Lower leg skin (tissue), 4 donors: ENCODE measurements around the gene CEBPZ. TPM values are rescaled to one million over a fixed set of nuclear protein-coding genes. Genes with fewer than 3 reads are reported as not detected.
A peak's percentile ranks its signal among the peaks of the same experiment; 100 is the strongest.

Experiments
- DNase-seq, 2 donors: peaks; one replicate each; pipeline ENCODE4 v3.0.0-alpha.2; 2019; ENCODE audit warnings: low spot score in 2 of 2
- H3K4me3 ChIP-seq: fragments of 200-600 bp; sonication (generic); 2 replicates; pipeline ENCODE4 v1.5.1; 2017; ENCODE audit warnings: mild to moderate bottlenecking, low read depth; ENCODE audit not compliant: poor library complexity, severe bottlenecking
- CTCF ChIP-seq, 3 donors: fragments of 450-650 bp; IDR thresholded peaks; one replicate each; pipeline ENCODE4 v1.5.1; 2016; ENCODE audit warnings: antibody characterized with exemption in 3 of 3, mild to moderate bottlenecking in 3 of 3, moderate library complexity in 2 of 3
- POLR2A ChIP-seq, 2 donors: fragments of 450-650 bp; IDR thresholded peaks; one replicate each; pipeline ENCODE4 v1.6.1; 2016 to 2017; ENCODE audit warnings: antibody characterized with exemption in 2 of 2, mild to moderate bottlenecking in 1 of 2, moderate library complexity in 1 of 2
- whole genome bisulfite sequencing, 2 donors: methylation state at CpG; one replicate each; pipeline ENCODE4 v1.1.5; 2018; 5-methylcytosine and 5-hydroxymethylcytosine counted together
- intact Hi-C: fragments of 100-400 bp; cut with DNase I; formaldehyde crosslinking; loops from one replicate; pipeline ENCODE4 v1.15.0; 2023; ENCODE audit warnings: low total_unique reads
- total RNA-seq, 4 donors: library from RNA; depleted of rRNA; stranded (reverse); fragments of >200 nt; gene quantifications; one replicate each; pipeline ENCODE4 v1.1.0, GENCODE V29; 2016

Gene CEBPZ
- total RNA-seq, 4 donors from 2014 or later = 21.0 to 28.5 (median 25.2) TPM

GRCh38 chr2:37191747-37192146 lies 39.6 kb downstream of the CEBPZ start:
- DNase-seq = peak in 1 of 2 donors; percentile 68
- no peak overlapping the region for H3K4me3 ChIP-seq
- intact Hi-C loops = no loop called here
- TF ChIP-seq CTCF (IDR thresholded peaks at IDR 0.05) (no peak), POLR2A (IDR thresholded peaks at IDR 0.05) (no peak)
- WGBS, 2 donors = 75 to 76% methylated on average over 6 of the region's 6 CpGs

GRCh38 chr2:37191253-37191652 lies 40.1 kb downstream of the CEBPZ start:
- peak in 1 of 2 donors; percentile 84 for DNase-seq
- 57% methylated on average over 4 of the region's 4 CpGs for WGBS, 2 donors
- TF ChIP-seq POLR2A (IDR thresholded peaks at IDR 0.05) (no peak), CTCF (IDR thresholded peaks at IDR 0.05) (no peak)
- no peak overlapping the region for H3K4me3 ChIP-seq
- intact Hi-C loops = no loop called here

- intact Hi-C loops = no loop called here
- 70 to 78% methylated on average over 4 of the region's 4 CpGs for WGBS, 2 donors
- TF ChIP-seq POLR2A (IDR thresholded peaks at IDR 0.05) (no peak), CTCF (IDR thresholded peaks at IDR 0.05) (no peak)
- no peak for DNase-seq
- H3K4me3 ChIP-seq = no peak overlapping the region
Measured at GRCh38 chr2:37190290-37190689, 41.1 kb downstream of the CEBPZ start.

GRCh38 chr2:37189452-37190153 lies 41.8 kb downstream of the CEBPZ start:
- intact Hi-C loops = no loop called here
- WGBS, 2 donors = 55% methylated on average over 6 of the region's 6 CpGs
- no peak for TF ChIP-seq POLR2A (IDR thresholded peaks at IDR 0.05)
- TF ChIP-seq CTCF (IDR thresholded peaks at IDR 0.05) = no peak
- DNase-seq = no peak
- no peak overlapping the region for H3K4me3 ChIP-seq

DNA sequence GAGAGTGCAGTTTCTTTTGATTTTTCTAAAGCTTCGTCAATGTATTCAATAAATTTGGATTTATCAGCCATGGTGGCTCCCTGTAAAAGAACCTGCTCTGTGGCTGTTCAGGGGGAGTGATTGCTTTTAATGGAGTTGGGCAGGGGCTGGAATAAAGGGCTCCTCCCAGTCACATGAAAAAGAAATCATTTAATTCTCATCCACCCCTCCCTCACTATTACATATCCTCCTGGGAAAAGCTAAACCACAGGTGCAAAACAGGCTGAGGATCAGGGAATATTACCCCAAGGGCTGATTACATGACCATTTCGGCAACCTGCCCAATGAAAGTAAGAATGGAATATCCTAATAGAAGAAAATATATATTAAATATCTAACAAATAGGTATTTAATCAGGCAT lies 42.8 kb downstream of the CEBPZ start, which contains the start of gene SULT6B1:
TSS of gene SULT6B1 (minus strand) at position 101 of the 400 bp plus-strand sequence. CDS start at position 71, 30 bp downstream.
- DNase-seq = no peak
- no peak for TF ChIP-seq POLR2A (IDR thresholded peaks at IDR 0.05)
- no peak for TF ChIP-seq CTCF (IDR thresholded peaks at IDR 0.05)
- H3K4me3 ChIP-seq = no peak within 1 kb of the TSS
- WGBS, 2 donors = 94 to 95% methylated on average over 2 of the region's 2 CpGs
- intact Hi-C loops = no loop called here
